HCT116 (cell line): ENCODE measurements around the gene SERPINF2. TPM values are rescaled to one million over a fixed set of nuclear protein-coding genes. Genes with fewer than 3 reads are reported as not detected.
A peak's percentile ranks its signal among the peaks of the same experiment; 100 is the strongest.

ENCODE experiments used
- ATAC-seq: fragments of 200-7000 bp; cut with Tn5 transposase; 2 replicates; pipeline ENCODE4 v1.9.1; 2020; ENCODE audit warnings: mild to moderate bottlenecking, moderate library complexity
- BruUV-seq: library from RNA; stranded (reverse); fragments of 400-500 nt; replicated peaks from 2 replicates; lab custom pipeline; 2021; lab: Mats Ljungman, UMichigan
- CTCF ChIA-PET: fragments of 300-600 bp; sonication (Branson Sonifier 250); formaldehyde crosslinking; loops from one replicate; lab custom pipeline; 2021; ENCODE audit warnings: antibody characterized with exemption; lab: Charles Lee
- POLR2A ChIA-PET: fragments of 300-600, 350-600 bp; sonication (Branson Sonifier 250); formaldehyde crosslinking; loops from one replicate; lab custom pipeline; 2021; ENCODE audit warnings: antibody characterized with exemption; lab: Charles Lee
- RAD21 ChIA-PET, 2 experiments: fragments of 300-600 bp; sonication (Branson Sonifier 250); formaldehyde crosslinking; loops; one replicate each; lab custom pipeline; 2023; ENCODE audit warnings: low total read pairs in 2 of 2; ENCODE audit not compliant: uncharacterized antibody in 2 of 2, unreplicated experiment in 2 of 2, low non-redundant PET in 1 of 2; lab: Charles Lee
- DNase-seq: peaks from one replicate; pipeline ENCODE4 v3.0.0-alpha.2; 2010; ENCODE audit warnings: low read depth, low spot score
- H2AFZ ChIP-seq: fragments of 200-600 bp; shearing (Covaris generic), sonication (generic); 2 replicates; pipeline ENCODE4 v1.6.1; 2017; ENCODE audit warnings: low read depth, mixed run types, mixed read lengths, antibody characterized with exemption, low read length; ENCODE audit not compliant: poor library complexity, severe bottlenecking
- H3K27ac ChIP-seq: 2 replicates; pipeline ENCODE4 v1.5.1; 2012; ENCODE audit warnings: low read depth, low read length
- H3K27me3 ChIP-seq: fragments of 200-600 bp; sonication (generic); 2 replicates; pipeline ENCODE4 v1.6.1; 2016; ENCODE audit warnings: mixed run types, low read length, mixed read lengths; ENCODE audit not compliant: insufficient read depth
- H3K36me3 ChIP-seq, 2 experiments: fragments of 200-500 bp in 1 of 2; fragments of 200-600 bp in 1 of 2; sonication (Bioruptor generic) in 1 of 2; sonication (generic) in 1 of 2; 2 replicates each; pipeline versions ENCODE4 v1.5.1 to v1.6.1; 2014 to 2016; ENCODE audit warnings: low read length in 2 of 2, inconsistent platforms in 1 of 2, mixed read lengths in 1 of 2, mixed run types in 1 of 2; ENCODE audit not compliant: insufficient read depth in 2 of 2, control insufficient read depth in 1 of 2
- H3K4me1 ChIP-seq, 2 experiments: fragments of 200-600 bp in 1 of 2; sonication (generic) in 1 of 2; 2 replicates each; pipeline versions ENCODE4 v1.5.1 to v1.6.1; 2012 to 2017; ENCODE audit warnings: low read length in 2 of 2, inconsistent platforms in 1 of 2, mild to moderate bottlenecking in 1 of 2, mixed read lengths in 1 of 2, mixed run types in 1 of 2, moderate library complexity in 1 of 2; ENCODE audit not compliant: insufficient read depth in 2 of 2, control insufficient read depth in 1 of 2
- H3K4me2 ChIP-seq: fragments of 200-600 bp; sonication (generic); 2 replicates; pipeline ENCODE4 v1.6.1; 2017; ENCODE audit warnings: mixed run types, low read length, mixed read lengths
- H3K4me3 ChIP-seq, 2 experiments: fragments of 200-600 bp in 1 of 2; sonication (generic) in 1 of 2; replicated peaks in 1 of 2; 2 replicates each; pipeline ENCODE4 v1.5.1; 2011 to 2016; ENCODE audit warnings: low read length in 2 of 2, control low read depth in 1 of 2, low read depth in 1 of 2, mild to moderate bottlenecking in 1 of 2, mixed read lengths in 1 of 2, mixed run types in 1 of 2
- H3K79me2 ChIP-seq: fragments of 200-600 bp; sonication (generic); 2 replicates; pipeline ENCODE4 v1.6.1; 2017; ENCODE audit warnings: mild to moderate bottlenecking, mixed run types, low read length, moderate library complexity, mixed read lengths; ENCODE audit not compliant: insufficient read depth
- H3K9ac ChIP-seq: fragments of 200-600 bp; sonication (generic); 2 replicates; pipeline ENCODE4 v1.6.1; 2016; ENCODE audit warnings: low read length, mixed read lengths
- H3K9me2 ChIP-seq: fragments of 200-600 bp; sonication (generic), shearing (Covaris generic); 2 replicates; pipeline ENCODE4 v1.6.1; 2017; ENCODE audit warnings: mixed run types, mild to moderate bottlenecking, moderate library complexity; ENCODE audit not compliant: insufficient read depth
- H3K9me3 ChIP-seq, 2 experiments: fragments of 200-500 bp in 1 of 2; fragments of 200-600 bp in 1 of 2; sonication (Bioruptor generic) in 1 of 2; sonication (generic) in 1 of 2; 2 replicates each; pipeline ENCODE4 v1.6.1; 2014 to 2017; ENCODE audit warnings: low read length in 2 of 2, mixed read lengths in 2 of 2, inconsistent platforms in 1 of 2, low read depth in 1 of 2, mild to moderate bottlenecking in 1 of 2, mixed run types in 1 of 2, moderate library complexity in 1 of 2; ENCODE audit not compliant: control insufficient read depth in 1 of 2, insufficient read depth in 1 of 2
- H4K20me1 ChIP-seq: fragments of 200-600 bp; sonication (generic), shearing (Covaris generic); 2 replicates; pipeline ENCODE4 v1.6.1; 2017; ENCODE audit warnings: mixed run types, mild to moderate bottlenecking, moderate library complexity; ENCODE audit not compliant: insufficient read depth
- ATF3 ChIP-seq: IDR thresholded peaks from 2 replicates; pipeline ENCODE4 v1.6.1; 2012
- CBX3 ChIP-seq: IDR thresholded peaks from 2 replicates; pipeline ENCODE4 v1.6.1; 2012; ENCODE audit warnings: low read depth
- EGR1 ChIP-seq: IDR thresholded peaks from 2 replicates; pipeline ENCODE4 v1.6.1; 2012; ENCODE audit warnings: low read depth
- ELF1 ChIP-seq: IDR thresholded peaks from 2 replicates; pipeline ENCODE4 v1.6.1; 2012; ENCODE audit warnings: low read depth, borderline replicate concordance
- EZH2 ChIP-seq: fragments of 200-600 bp; sonication (generic); IDR thresholded peaks from 2 replicates; pipeline ENCODE4 v1.6.1; 2017; ENCODE audit warnings: antibody characterized with exemption, mixed run types
- EZH2phosphoT487 ChIP-seq: fragments of 200-600 bp; IDR thresholded peaks from 2 replicates; pipeline ENCODE4 v1.6.1; 2018; ENCODE audit warnings: antibody characterized with exemption, borderline replicate concordance
- FOSL1 ChIP-seq: IDR thresholded peaks from 2 replicates; pipeline ENCODE4 v1.6.1; 2012; ENCODE audit warnings: low read depth
- JUND ChIP-seq: IDR thresholded peaks from 2 replicates; pipeline ENCODE4 v1.6.1; 2012
- POLR2AphosphoS5 ChIP-seq: IDR thresholded peaks from 2 replicates; pipeline ENCODE4 v1.6.1; 2011; ENCODE audit warnings: mild to moderate bottlenecking, low read depth, low read length, moderate library complexity
- RAD21 ChIP-seq: IDR thresholded peaks from 2 replicates; pipeline ENCODE4 v1.6.1; 2012; ENCODE audit warnings: low read depth, mild to moderate bottlenecking
- REST ChIP-seq: IDR thresholded peaks from 2 replicates; pipeline ENCODE4 v1.6.1; 2012; ENCODE audit warnings: low read depth
- SIN3A ChIP-seq: IDR thresholded peaks from 2 replicates; pipeline ENCODE4 v1.6.1; 2012; ENCODE audit warnings: low read depth
- SP1 ChIP-seq: IDR thresholded peaks from 2 replicates; pipeline ENCODE4 v1.6.1; 2012; ENCODE audit warnings: low read depth
- SRF ChIP-seq: IDR thresholded peaks from 2 replicates; pipeline ENCODE4 v1.6.1; 2012; ENCODE audit warnings: low read depth
- YY1 ChIP-seq: IDR thresholded peaks from 2 replicates; pipeline ENCODE4 v1.6.1; 2011; ENCODE audit warnings: low read length, low read depth, moderate library complexity, mild to moderate bottlenecking; ENCODE audit not compliant: insufficient replicate concordance; ENCODE audit errors: extremely low read depth
- ZBTB33 ChIP-seq: IDR thresholded peaks from 2 replicates; pipeline ENCODE4 v1.6.1; 2011; ENCODE audit warnings: mild to moderate bottlenecking, low read length, moderate library complexity; ENCODE audit not compliant: insufficient replicate concordance; ENCODE audit errors: extremely low read depth
- ZFX ChIP-seq: fragments of 450-650 bp; IDR thresholded peaks from 2 replicates; pipeline ENCODE4 v1.6.1; 2017
- intact Hi-C: fragments of 100-400 bp; cut with micrococcal nuclease; formaldehyde crosslinking; loops from 2 replicates; pipeline ENCODE4 v1.10.0; 2022
- total RNA-seq: library from RNA; stranded (reverse); gene quantifications from one replicate; pipeline ENCODE4 v1.2.1, GENCODE V29; 2021; ENCODE audit not compliant: unreplicated experiment
- TF ChIP-seq, protein P1 (sequence below), 3 experiments: fragments of 200-600 bp in 1 of 3; sonication (generic) in 1 of 3; IDR thresholded peaks in 2 of 3; conservative IDR thresholded peaks in 1 of 3; 2 replicates each; pipeline ENCODE4 v1.5.1; 2012 to 2017; ENCODE audit warnings: low read depth in 2 of 3, low read length in 2 of 3, antibody characterized with exemption in 1 of 3, borderline replicate concordance in 1 of 3, control low read depth in 1 of 3, mild to moderate bottlenecking in 1 of 3, mixed read lengths in 1 of 3, mixed run types in 1 of 3, moderate library complexity in 1 of 3; ENCODE audit not compliant: insufficient read depth in 1 of 3
- TF ChIP-seq, protein P2 (sequence below): IDR thresholded peaks from 2 replicates; pipeline ENCODE4 v1.6.1; 2012

SERPINF2 gene
- total RNA-seq, 1 experiment from 2014 or later, result 2.5 TPM

- no peaks in the 10 kb centered on the region for H3K9me2 ChIP-seq
- DNase-seq (no peak), ATAC-seq (no peak)
- TF ChIP-seq, protein P1, sequence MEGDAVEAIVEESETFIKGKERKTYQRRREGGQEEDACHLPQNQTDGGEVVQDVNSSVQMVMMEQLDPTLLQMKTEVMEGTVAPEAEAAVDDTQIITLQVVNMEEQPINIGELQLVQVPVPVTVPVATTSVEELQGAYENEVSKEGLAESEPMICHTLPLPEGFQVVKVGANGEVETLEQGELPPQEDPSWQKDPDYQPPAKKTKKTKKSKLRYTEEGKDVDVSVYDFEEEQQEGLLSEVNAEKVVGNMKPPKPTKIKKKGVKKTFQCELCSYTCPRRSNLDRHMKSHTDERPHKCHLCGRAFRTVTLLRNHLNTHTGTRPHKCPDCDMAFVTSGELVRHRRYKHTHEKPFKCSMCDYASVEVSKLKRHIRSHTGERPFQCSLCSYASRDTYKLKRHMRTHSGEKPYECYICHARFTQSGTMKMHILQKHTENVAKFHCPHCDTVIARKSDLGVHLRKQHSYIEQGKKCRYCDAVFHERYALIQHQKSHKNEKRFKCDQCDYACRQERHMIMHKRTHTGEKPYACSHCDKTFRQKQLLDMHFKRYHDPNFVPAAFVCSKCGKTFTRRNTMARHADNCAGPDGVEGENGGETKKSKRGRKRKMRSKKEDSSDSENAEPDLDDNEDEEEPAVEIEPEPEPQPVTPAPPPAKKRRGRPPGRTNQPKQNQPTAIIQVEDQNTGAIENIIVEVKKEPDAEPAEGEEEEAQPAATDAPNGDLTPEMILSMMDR (IDR thresholded peaks at IDR 0.05 in 2 of 3, conservative IDR thresholded peaks at IDR 0.05 in 1 of 3; ENCODE audit: borderline replicate concordance in 1 of 3, insufficient read depth in 1 of 3, low read depth in 2 of 3, low read length in 2 of 3), result no peak
- TF ChIP-seq ELF1 (no peak), ZBTB33 (no peak), SRF (no peak), FOSL1 (no peak), JUND (no peak), EZH2 (no peak), SIN3A (no peak), SP1 (no peak), REST (no peak), RAD21 (no peak), EZH2phosphoT487 (no peak), POLR2AphosphoS5 (no peak), CBX3 (no peak), YY1 (no peak), ZFX (no peak), ATF3 (no peak), EGR1 (no peak)
- TF ChIP-seq, protein P2, sequence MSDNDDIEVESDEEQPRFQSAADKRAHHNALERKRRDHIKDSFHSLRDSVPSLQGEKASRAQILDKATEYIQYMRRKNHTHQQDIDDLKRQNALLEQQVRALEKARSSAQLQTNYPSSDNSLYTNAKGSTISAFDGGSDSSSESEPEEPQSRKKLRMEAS, result no peak
- H3K4me1 ChIP-seq, result peaks cover 0 to 11% of the 10 kb centered on the region in 2 experiments; a peak in 2 of 4 replicates
- CTCF ChIA-PET, result no interaction called here
- H3K4me3 ChIP-seq, result no peak overlapping the region
- intact Hi-C loops, result no loop called here
- H3K4me2 ChIP-seq, result peak overlapping the region; percentile 51
- peak overlapping the region; percentile 26; the same call in 1 of the 2 replicates for H3K27ac ChIP-seq
- H4K20me1 ChIP-seq, result no peaks in the 10 kb centered on the region
- POLR2A ChIA-PET, result no interaction called here
- no peaks in the 10 kb centered on the region for H3K9me3 ChIP-seq
- no peaks in the 10 kb centered on the region; the same call in 1 of the 2 replicates for H3K79me2 ChIP-seq
- BruUV-seq, result no TSS peak
- H3K27me3 ChIP-seq, result no peaks in the 10 kb centered on the region
- RAD21 ChIA-PET, result no interaction called here
- H2AFZ ChIP-seq, result no peak overlapping the region
- no peaks in the 10 kb centered on the region for H3K36me3 ChIP-seq
- H3K9ac ChIP-seq, result peak overlapping the region; percentile 16; the same call in 1 of the 2 replicates
Observed at GRCh38 chr17:1731194-1731506, 11.5 kb upstream of the SERPINF2 start.
